Measurements from ENCODE around the gene RSRC1. TPM values are rescaled to one million over a fixed set of nuclear protein-coding genes. Genes with fewer than 3 reads are reported as not detected.

Gene RSRC1
- total RNA-seq, 2 donors from 2014 or later: 28.5 to 32.0 TPM

GRCh38 chr3:158463556-158463955, 353.7 kb downstream of the RSRC1 start:
- Histone ChIP-seq H3K9me3 (no peaks in the 10 kb centered on the region), H3K36me3 (no peaks in the 10 kb centered on the region), H3K27me3 (no peaks in the 10 kb centered on the region), H3K4me1 (no peaks in the 10 kb centered on the region), H3K27ac (no peak overlapping the region), H3K9ac (ENCODE audit: low read depth in 2 of 2, low read length in 2 of 2) (no peak overlapping the region), H3K4me3 (no peak overlapping the region)
- no peak for TF ChIP-seq CTCF (IDR thresholded peaks at IDR 0.05)
- intact Hi-C loops (cut with DNase I): no loop called here
- no peak for DNase-seq

- no peaks in the 10 kb centered on the region for H3K36me3 ChIP-seq
- H3K4me3 ChIP-seq: no peak overlapping the region
- TF ChIP-seq CTCF (IDR thresholded peaks at IDR 0.05): no peak
- H3K4me1 ChIP-seq: no peaks in the 10 kb centered on the region
- H3K9ac ChIP-seq (ENCODE audit: low read depth in 2 of 2, low read length in 2 of 2): no peak overlapping the region
- no peaks in the 10 kb centered on the region for H3K9me3 ChIP-seq
- intact Hi-C loops (cut with DNase I): no loop called here
- no peak for DNase-seq
- no peak overlapping the region for H3K27ac ChIP-seq
- no peaks in the 10 kb centered on the region for H3K27me3 ChIP-seq
These were observed 355.2 kb downstream of the RSRC1 start for GRCh38 chr3:158465074-158465473.

GRCh38 chr3:158470944-158471638, 361.2 kb downstream of the RSRC1 start:
- no peak overlapping the region for H3K27ac ChIP-seq
- DNase-seq: no peak
- H3K9ac ChIP-seq (ENCODE audit: low read depth in 2 of 2, low read length in 2 of 2): no peak overlapping the region
- intact Hi-C loops (cut with DNase I): no loop called here
- H3K4me1 ChIP-seq: no peaks in the 10 kb centered on the region
- no peaks in the 10 kb centered on the region for H3K9me3 ChIP-seq
- no peak for TF ChIP-seq CTCF (IDR thresholded peaks at IDR 0.05)
- no peaks in the 10 kb centered on the region for H3K36me3 ChIP-seq
- H3K27me3 ChIP-seq: no peaks in the 10 kb centered on the region
- no peak overlapping the region for H3K4me3 ChIP-seq

GRCh38 chr3:158471639-158472294, 361.9 kb downstream of the RSRC1 start:
- intact Hi-C loops (cut with DNase I): no loop called here
- Histone ChIP-seq H3K9me3 (no peaks in the 10 kb centered on the region), H3K4me3 (no peak overlapping the region), H3K4me1 (no peaks in the 10 kb centered on the region), H3K27me3 (no peaks in the 10 kb centered on the region), H3K9ac (ENCODE audit: low read depth in 2 of 2, low read length in 2 of 2) (no peak overlapping the region), H3K36me3 (no peaks in the 10 kb centered on the region), H3K27ac (no peak overlapping the region)
- DNase-seq: no peak
- no peak for TF ChIP-seq CTCF (IDR thresholded peaks at IDR 0.05)

- Histone ChIP-seq H3K4me3 (no peak overlapping the region), H3K9me3 (no peaks in the 10 kb centered on the region), H3K9ac (ENCODE audit: low read depth in 2 of 2, low read length in 2 of 2) (no peak overlapping the region), H3K27me3 (no peaks in the 10 kb centered on the region), H3K27ac (no peak overlapping the region), H3K4me1 (no peaks in the 10 kb centered on the region), H3K36me3 (no peaks in the 10 kb centered on the region)
- intact Hi-C loops (cut with DNase I): no loop called here
- DNase-seq: no peak
- TF ChIP-seq CTCF (IDR thresholded peaks at IDR 0.05): no peak
These were observed 369.2 kb downstream of the RSRC1 start for GRCh38 chr3:158479051-158479450.
